GM13977 (cell line): ENCODE results near the gene CEP55.
"Not testable (repeated sequence)": the region's sequence is repeated elsewhere in the genome, so short reads cannot be mapped to it uniquely, and the experiment has no call there.

Experiments used
- DNase-seq: peaks from one replicate; pipeline ENCODE4 v3.0.0; 2012; ENCODE audit warnings: low spot score
- in situ Hi-C: fragments of 300-500 bp; cut with MboI; formaldehyde crosslinking; loops from one replicate; pipeline ENCODE4 v1.12.0; 2022; ENCODE audit warnings: low sequenced_read_pairs, low pct_unique_long_range_greater_than_20kb, mixed read lengths, inconsistent platforms; ENCODE audit not compliant: unreplicated experiment
- TF ChIP-seq, protein P1 (sequence below): IDR thresholded peaks from 2 replicates; pipeline ENCODE4 v1.5.1; 2012; ENCODE audit warnings: mild to moderate bottlenecking, control low read depth; ENCODE audit not compliant: insufficient read depth; ENCODE audit errors: extremely low read depth, missing control alignments

Gene CEP55

DNA sequence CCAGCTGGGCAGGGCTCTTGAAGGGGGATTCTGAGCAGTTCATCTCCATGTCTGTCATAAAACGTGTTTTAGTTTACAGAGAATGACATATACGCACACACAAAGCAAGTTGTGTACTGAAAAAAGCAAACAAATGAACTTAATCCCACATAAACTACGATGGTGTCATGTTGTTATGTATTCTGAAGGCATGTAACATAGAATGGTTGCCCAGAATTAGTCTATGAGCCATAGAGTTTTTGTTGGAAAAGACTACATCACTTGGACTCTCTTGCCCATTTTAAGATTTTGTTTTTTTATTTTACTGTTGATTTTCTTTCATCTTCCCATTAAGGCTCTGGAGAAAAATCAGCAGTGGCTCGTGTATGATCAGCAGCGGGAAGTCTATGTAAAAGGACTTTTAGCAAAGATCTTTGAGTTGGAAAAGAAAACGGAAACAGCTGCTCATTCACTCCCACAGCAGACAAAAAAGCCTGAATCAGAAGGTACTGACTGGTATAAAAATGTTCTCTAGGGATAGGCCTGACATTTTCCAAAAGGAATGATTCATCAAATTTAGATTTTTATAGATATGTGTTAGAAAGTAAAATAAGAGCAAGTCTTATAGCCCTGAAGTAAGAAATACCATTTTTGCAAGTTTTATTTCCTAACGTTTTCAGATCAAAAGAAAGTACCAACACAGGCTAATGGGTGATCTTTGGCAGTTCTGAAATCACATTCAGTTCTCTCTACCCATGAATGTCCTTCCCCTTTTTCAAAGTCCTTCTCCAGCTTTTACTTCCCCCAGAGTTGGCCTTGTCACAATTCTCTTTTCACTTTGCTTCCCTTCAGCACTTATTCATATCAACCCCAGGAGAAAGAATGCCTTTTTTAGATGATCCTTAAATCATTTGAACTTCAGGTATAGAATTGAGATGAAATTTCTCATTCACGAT, 18.9 kb downstream of the CEP55 start:
- TF ChIP-seq, protein P1, sequence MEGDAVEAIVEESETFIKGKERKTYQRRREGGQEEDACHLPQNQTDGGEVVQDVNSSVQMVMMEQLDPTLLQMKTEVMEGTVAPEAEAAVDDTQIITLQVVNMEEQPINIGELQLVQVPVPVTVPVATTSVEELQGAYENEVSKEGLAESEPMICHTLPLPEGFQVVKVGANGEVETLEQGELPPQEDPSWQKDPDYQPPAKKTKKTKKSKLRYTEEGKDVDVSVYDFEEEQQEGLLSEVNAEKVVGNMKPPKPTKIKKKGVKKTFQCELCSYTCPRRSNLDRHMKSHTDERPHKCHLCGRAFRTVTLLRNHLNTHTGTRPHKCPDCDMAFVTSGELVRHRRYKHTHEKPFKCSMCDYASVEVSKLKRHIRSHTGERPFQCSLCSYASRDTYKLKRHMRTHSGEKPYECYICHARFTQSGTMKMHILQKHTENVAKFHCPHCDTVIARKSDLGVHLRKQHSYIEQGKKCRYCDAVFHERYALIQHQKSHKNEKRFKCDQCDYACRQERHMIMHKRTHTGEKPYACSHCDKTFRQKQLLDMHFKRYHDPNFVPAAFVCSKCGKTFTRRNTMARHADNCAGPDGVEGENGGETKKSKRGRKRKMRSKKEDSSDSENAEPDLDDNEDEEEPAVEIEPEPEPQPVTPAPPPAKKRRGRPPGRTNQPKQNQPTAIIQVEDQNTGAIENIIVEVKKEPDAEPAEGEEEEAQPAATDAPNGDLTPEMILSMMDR: no peak
- in situ Hi-C loops: no loop called here
- no peak for DNase-seq

DNA sequence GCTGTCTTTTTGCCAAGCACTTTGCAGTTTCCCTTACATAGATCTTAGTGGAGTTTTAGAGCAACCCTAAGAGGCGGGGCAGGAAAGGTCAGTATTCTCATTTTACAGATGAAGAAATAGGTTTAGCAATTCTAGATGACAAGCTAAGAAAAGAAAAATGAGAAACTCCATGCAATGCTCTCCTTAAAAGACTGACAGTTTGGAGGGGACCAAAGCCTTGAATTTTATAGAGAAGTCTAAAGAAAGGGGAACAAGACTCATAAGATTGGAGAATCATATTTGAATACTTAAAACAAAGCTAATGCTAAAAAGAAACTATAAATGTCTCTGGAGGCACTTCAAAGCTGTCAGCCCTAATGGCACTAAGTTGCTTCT, 19.6 kb downstream of the CEP55 start:
- TF ChIP-seq, protein P1: no peak
- in situ Hi-C loops: no loop called here
- DNase-seq: no peak

DNA sequence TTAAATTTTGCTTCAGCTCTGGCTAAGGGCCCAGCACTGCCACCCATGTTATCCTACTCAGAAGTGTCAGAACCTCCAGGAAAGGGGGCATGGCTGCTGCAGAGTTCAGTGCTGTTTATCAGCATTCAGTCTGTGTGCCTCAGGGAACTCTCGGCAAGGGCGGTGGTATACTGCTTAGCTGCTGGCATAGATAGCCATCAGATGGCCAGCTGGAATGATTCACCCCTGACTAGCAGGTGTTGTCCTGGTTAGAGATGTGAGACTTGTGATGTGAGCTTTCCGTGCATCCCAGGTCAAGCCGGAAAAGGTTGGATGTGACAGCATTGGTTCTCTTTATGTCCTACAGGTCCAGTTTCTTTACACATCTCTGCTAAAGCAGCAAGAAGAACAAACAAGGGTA, 22.1 kb downstream of the CEP55 start:
- no peak for DNase-seq
- TF ChIP-seq, protein P1: no peak
- in situ Hi-C loops: no loop called here

DNA sequence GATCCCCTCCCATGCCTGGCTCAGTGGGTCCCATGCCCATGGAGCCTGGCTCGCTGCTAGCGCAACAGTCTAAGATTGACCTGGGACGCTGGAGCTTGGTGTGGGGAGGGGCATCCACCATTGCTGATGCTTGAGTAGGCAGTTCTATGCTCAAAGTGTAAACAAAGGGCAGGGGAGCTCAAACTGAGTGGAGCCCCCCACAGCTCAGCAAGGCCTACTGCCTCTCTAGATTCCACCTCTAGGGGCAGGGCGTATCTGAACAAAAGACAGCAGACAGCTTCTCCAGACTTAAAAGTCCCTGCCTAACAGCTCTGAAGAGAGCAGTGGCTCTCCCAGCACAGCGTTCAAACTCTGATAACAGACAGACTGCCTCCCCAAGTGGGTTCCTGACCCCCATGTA, 38.9 kb downstream of the CEP55 start:
- in situ Hi-C loops: no loop called here
- TF ChIP-seq, protein P1: no peak
- DNase-seq: no peak

DNA sequence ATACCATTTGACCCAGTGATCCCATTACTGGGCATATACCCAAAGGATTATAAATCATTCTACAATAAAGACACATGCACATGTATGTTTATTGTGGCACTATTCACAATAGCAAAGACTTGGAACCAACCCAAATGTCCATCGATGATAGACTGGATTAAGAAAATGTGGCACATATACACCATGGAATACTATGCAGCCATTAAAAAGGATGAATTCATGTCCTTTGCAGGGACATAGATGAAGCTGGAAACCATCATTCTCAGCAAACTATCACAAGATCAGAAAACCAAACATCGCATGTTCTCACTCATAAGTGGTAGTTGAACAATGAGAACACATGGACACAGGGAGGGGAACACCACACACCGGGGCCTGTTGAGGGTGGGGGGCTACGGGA, 44.5 kb downstream of the CEP55 start:
- in situ Hi-C loops, DNase-seq: not testable (repeated sequence)

DNA sequence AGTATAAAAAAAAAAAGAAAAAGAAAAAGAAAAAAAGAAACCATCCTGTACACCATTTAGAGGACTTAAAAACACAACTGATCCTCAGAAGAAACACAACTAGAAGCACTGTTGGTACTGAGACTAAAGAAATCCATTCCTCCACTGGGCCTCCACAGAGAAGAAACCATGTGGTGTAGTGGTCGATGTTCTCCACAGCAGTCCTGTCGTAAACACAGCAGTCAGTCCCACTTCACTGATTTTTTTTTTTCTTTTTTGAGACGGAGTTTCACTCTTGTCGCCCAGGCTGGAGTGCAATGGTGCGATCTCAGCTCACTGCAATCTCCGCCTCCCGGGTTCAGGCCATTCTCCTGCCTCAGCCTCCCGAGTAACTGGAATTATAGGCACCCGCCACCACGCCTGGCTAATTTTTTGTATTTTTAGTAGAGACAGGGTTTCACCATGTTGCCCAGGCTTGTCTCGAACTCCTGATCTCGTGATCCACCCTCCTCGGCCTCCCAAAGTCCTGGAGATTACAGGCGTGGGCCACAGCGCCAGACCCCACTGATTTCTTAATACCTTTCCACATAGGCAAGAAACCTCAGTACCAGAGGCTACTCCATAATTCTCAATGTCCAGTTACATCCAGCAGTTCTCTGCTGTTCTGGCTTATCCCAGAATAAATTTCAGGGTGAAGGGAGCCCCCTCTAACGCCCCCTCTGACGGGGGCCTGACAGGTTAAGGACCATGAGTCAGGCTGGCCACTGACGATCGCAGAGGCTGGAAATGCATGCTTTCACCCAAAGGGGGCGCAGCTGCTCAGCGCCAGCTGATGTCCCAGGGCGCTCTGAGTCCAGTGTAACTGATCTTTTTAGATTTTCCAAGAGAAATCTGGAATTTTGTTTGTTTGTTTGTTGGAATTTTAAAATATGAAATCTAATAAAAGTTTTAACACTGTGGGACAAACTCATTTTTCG, 45.3 kb downstream of the CEP55 start:
- in situ Hi-C loops: no loop called here
- TF ChIP-seq, protein P1: peak; percentile 63
- no peak for DNase-seq
